ENCODE data around the gene HECW1. TPM values are rescaled to one million over a fixed set of nuclear protein-coding genes. Genes with fewer than 3 reads are reported as not detected.

HECW1 gene
- total and polyA plus RNA-seq, 12 donors, result 0.07 to 0.23 TPM; not detected in 10

DNA sequence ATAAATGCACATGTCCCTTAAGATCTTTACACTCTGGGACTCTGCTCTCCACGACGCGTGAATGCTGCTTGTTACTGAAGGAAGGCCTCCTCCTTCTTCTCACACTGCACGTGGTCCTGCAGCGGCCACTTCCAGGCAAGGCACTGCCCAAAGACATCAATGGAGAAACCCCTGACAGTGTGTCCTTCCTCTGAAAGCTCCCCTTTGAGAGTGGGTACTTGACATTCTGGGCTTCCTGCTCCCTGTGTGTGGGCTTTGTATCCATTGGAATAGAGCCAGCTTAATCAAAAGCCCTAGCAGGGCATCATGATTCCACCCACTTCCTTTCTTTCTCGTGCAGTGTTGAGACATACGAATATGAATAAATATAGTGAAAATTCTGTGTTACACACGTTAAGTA is 400.8 kb downstream of the HECW1 start:
- Histone ChIP-seq H3K4me1 (peaks cover 0 to 3% (median 0%) of the 10 kb centered on the region in 9 donors), H3K36me3 (no peaks in the 10 kb centered on the region), H3K27me3 (peaks cover 0 to 17% (median 4%) of the 10 kb centered on the region in 7 donors), H3K27ac (no peak overlapping the region), H3K4me3 (no peak overlapping the region), H3K9me3 (no peaks in the 10 kb centered on the region)
- TF ChIP-seq, protein P1, sequence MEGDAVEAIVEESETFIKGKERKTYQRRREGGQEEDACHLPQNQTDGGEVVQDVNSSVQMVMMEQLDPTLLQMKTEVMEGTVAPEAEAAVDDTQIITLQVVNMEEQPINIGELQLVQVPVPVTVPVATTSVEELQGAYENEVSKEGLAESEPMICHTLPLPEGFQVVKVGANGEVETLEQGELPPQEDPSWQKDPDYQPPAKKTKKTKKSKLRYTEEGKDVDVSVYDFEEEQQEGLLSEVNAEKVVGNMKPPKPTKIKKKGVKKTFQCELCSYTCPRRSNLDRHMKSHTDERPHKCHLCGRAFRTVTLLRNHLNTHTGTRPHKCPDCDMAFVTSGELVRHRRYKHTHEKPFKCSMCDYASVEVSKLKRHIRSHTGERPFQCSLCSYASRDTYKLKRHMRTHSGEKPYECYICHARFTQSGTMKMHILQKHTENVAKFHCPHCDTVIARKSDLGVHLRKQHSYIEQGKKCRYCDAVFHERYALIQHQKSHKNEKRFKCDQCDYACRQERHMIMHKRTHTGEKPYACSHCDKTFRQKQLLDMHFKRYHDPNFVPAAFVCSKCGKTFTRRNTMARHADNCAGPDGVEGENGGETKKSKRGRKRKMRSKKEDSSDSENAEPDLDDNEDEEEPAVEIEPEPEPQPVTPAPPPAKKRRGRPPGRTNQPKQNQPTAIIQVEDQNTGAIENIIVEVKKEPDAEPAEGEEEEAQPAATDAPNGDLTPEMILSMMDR (IDR thresholded peaks at IDR 0.05), result no peak
- ATAC-seq (no peak), DNase-seq (no peak)
- intact Hi-C loops (cut with DNase I), result no loop called here
- 41 to 46% methylated on average over 8 of the region's 8 CpGs for WGBS, 2 donors

- ATAC-seq (no peak), DNase-seq (no peak)
- Histone ChIP-seq H3K27me3 (peaks cover 0 to 14% (median 4%) of the 10 kb centered on the region in 7 donors), H3K4me1 (no peaks in the 10 kb centered on the region), H3K9me3 (no peaks in the 10 kb centered on the region), H3K4me3 (no peak overlapping the region), H3K36me3 (no peaks in the 10 kb centered on the region), H3K27ac (no peak overlapping the region)
- intact Hi-C loops (cut with DNase I), result no loop called here
- 83 to 85% methylated on average over 9 of the region's 9 CpGs for WGBS, 2 donors
- TF ChIP-seq, protein P1 (IDR thresholded peaks at IDR 0.05), result no peak
These were observed 404.3 kb downstream of the HECW1 start for GRCh38 chr7:43516581-43517342.

DNA sequence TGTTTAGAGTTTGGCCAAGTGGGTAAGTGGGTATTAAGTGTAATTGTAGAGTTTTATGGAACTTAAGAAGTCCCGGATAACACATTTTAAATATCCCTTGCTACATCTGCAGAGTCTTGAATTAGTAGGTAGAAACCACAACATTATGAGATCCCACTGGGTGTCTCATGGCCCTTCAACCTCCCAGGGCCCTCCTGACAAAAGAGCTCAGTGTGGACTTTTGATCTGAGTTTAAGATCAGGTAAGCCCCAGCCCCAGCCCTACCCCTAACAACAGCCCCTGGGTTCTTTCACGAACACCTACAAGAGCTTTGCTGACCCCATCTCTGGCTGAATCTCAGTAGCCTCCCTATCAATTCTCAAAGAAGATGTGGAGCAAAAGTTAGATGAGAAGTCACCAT is 405.0 kb downstream of the HECW1 start:
- H3K36me3 ChIP-seq, result no peaks in the 10 kb centered on the region
- intact Hi-C loops (cut with DNase I), result no loop called here
- no peaks in the 10 kb centered on the region for H3K9me3 ChIP-seq
- H3K4me3 ChIP-seq, result no peak overlapping the region
- H3K27me3 ChIP-seq, result peaks cover 0 to 14% (median 4%) of the 10 kb centered on the region in 7 donors
- H3K4me1 ChIP-seq, result no peaks in the 10 kb centered on the region
- no peak overlapping the region for H3K27ac ChIP-seq
- WGBS, 2 donors, result 56 to 66% methylated on average over 2 of the region's 2 CpGs
- no peak for ATAC-seq
- DNase-seq, result no peak
- TF ChIP-seq, protein P1 (IDR thresholded peaks at IDR 0.05), result no peak

DNA sequence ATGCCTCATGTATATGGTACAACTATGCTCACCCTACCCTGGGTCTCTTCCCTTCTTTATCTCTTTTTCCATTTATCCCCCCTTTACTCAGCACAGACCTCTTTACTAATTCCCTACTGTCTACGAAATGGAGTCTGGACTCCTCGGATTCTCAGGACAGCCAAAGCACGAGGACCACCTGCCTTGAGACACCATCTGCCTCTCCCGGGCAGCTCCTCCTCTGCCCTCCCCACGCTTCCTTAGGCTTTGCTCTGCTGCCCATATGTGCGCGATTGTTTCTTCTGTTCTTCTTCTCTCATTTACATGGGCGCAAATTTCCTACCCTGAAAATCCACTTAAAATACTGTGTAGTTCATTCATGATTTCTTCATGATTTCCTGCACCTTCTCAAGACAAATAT is 407.8 kb downstream of the HECW1 start:
- ATAC-seq (no peak), DNase-seq (no peak)
- intact Hi-C loops (cut with DNase I), result no loop called here
- Histone ChIP-seq H3K27ac (no peak overlapping the region), H3K36me3 (no peaks in the 10 kb centered on the region), H3K4me1 (no peaks in the 10 kb centered on the region), H3K4me3 (no peak overlapping the region), H3K27me3 (peaks cover 0 to 13% (median 0%) of the 10 kb centered on the region in 7 donors), H3K9me3 (no peaks in the 10 kb centered on the region)
- TF ChIP-seq, protein P1 (IDR thresholded peaks at IDR 0.05), result no peak
- WGBS, 2 donors, result 86 to 89% methylated on average over 8 of the region's 8 CpGs
